ENCODE results near the gene TRUB2. TPM values are rescaled to one million over a fixed set of nuclear protein-coding genes. Genes with fewer than 3 reads are reported as not detected.
A peak's percentile ranks its signal among the peaks of the same experiment; 100 is the strongest.

Gene TRUB2
- total and polyA plus RNA-seq, 2 of the 13 experiments (the other 11 are each of a cell fraction or from before 2014, with no cell fraction given), result 22.3 to 41.2 TPM

DNA sequence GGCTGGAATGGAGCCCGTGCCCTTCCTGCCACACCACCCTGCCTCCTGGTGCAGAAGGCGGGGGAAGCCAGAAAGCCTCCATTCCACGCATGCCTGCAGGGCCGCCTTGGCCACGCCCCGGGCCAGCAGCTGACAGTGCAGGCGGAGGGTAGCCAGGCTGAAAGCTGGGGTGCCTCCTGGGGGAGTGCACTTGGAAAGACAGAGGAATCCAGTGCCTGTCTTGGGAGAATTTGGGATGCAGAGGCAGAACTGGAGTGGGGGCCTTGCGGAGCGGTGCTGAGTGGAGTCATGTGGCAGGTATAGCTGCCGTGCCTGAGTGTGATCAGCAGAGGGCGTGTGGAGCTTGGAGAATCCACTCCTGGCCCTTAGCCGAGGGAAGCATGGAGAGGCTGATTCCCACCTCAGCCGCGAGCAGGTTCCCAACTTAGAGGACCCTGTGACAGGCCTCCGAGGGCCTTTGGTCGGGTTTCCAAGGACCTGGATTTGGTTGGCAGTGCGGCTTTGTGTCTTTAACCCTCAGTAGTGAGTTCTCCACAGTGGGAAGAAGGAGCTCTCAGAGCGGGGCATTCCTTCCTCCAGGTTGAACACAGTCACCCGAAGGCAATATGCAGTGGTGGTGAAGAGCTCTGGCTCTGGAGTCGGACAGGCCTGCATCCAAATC, 39.9 kb upstream of the TRUB2 start (continued):
- 0 out of 2 replicates have a peak, but pooled peaks have one; percentile 50 for TF ChIP-seq ZNF619 (CRISPR knock-in tag; IDR thresholded peaks at IDR 0.05)
- no peak for TF ChIP-seq ZNF720 (CRISPR knock-in tag; IDR thresholded peaks at IDR 0.05)
- no peak for TF ChIP-seq EZH2 (conservative IDR thresholded peaks at IDR 0.05; ENCODE audit: low read depth, low read length)
- no peak for TF ChIP-seq TAF1 (CRISPR knock-in tag; IDR thresholded peaks at IDR 0.05)
- TF ChIP-seq ZNF367 (CRISPR knock-in tag; IDR thresholded peaks at IDR 0.05; ENCODE audit: borderline replicate concordance), result no peak
- TF ChIP-seq ZNF331 (CRISPR knock-in tag; IDR thresholded peaks at IDR 0.05), result peak; percentile 17; the same call in 1 of the 2 replicates
- TF ChIP-seq NFIB (CRISPR knock-in tag; IDR thresholded peaks at IDR 0.05; ENCODE audit: borderline replicate concordance), result no peak
- no peak for TF ChIP-seq SP1 (IDR thresholded peaks at IDR 0.05)
- TF ChIP-seq SP1 (CRISPR knock-in tag; IDR thresholded peaks at IDR 0.05), result 0 out of 2 replicates have a peak, but pooled peaks have one; percentile 46
- TF ChIP-seq ONECUT2 (CRISPR knock-in tag; IDR thresholded peaks at IDR 0.05), result no peak
- TF ChIP-seq, protein P1, sequence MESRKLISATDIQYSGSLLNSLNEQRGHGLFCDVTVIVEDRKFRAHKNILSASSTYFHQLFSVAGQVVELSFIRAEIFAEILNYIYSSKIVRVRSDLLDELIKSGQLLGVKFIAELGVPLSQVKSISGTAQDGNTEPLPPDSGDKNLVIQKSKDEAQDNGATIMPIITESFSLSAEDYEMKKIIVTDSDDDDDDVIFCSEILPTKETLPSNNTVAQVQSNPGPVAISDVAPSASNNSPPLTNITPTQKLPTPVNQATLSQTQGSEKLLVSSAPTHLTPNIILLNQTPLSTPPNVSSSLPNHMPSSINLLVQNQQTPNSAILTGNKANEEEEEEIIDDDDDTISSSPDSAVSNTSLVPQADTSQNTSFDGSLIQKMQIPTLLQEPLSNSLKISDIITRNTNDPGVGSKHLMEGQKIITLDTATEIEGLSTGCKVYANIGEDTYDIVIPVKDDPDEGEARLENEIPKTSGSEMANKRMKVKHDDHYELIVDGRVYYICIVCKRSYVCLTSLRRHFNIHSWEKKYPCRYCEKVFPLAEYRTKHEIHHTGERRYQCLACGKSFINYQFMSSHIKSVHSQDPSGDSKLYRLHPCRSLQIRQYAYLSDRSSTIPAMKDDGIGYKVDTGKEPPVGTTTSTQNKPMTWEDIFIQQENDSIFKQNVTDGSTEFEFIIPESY (CRISPR knock-in tag; IDR thresholded peaks at IDR 0.05), result no peak
- no peak for TF ChIP-seq ZMYM4 (CRISPR knock-in tag; IDR thresholded peaks at IDR 0.05)
- TF ChIP-seq, protein P2, sequence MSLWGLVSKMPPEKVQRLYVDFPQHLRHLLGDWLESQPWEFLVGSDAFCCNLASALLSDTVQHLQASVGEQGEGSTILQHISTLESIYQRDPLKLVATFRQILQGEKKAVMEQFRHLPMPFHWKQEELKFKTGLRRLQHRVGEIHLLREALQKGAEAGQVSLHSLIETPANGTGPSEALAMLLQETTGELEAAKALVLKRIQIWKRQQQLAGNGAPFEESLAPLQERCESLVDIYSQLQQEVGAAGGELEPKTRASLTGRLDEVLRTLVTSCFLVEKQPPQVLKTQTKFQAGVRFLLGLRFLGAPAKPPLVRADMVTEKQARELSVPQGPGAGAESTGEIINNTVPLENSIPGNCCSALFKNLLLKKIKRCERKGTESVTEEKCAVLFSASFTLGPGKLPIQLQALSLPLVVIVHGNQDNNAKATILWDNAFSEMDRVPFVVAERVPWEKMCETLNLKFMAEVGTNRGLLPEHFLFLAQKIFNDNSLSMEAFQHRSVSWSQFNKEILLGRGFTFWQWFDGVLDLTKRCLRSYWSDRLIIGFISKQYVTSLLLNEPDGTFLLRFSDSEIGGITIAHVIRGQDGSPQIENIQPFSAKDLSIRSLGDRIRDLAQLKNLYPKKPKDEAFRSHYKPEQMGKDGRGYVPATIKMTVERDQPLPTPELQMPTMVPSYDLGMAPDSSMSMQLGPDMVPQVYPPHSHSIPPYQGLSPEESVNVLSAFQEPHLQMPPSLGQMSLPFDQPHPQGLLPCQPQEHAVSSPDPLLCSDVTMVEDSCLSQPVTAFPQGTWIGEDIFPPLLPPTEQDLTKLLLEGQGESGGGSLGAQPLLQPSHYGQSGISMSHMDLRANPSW (CRISPR knock-in tag; IDR thresholded peaks at IDR 0.05; ENCODE audit: borderline replicate concordance), result 0 out of 2 replicates have a peak, but pooled peaks have one; percentile 31
- peak; percentile 93 for TF ChIP-seq RAD21 (CRISPR knock-in tag; IDR thresholded peaks at IDR 0.05)
- peak; percentile 62; the same call in 1 of the 2 replicates for TF ChIP-seq KDM5B (CRISPR knock-in tag; IDR thresholded peaks at IDR 0.05; ENCODE audit: borderline replicate concordance)
- TF ChIP-seq, protein P3, sequence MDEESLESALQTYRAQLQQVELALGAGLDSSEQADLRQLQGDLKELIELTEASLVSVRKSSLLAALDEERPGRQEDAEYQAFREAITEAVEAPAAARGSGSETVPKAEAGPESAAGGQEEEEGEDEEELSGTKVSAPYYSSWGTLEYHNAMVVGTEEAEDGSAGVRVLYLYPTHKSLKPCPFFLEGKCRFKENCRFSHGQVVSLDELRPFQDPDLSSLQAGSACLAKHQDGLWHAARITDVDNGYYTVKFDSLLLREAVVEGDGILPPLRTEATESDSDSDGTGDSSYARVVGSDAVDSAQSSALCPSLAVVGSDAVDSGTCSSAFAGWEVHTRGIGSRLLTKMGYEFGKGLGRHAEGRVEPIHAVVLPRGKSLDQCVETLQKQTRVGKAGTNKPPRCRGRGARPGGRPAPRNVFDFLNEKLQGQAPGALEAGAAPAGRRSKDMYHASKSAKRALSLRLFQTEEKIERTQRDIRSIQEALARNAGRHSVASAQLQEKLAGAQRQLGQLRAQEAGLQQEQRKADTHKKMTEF (CRISPR knock-in tag; IDR thresholded peaks at IDR 0.05), result peak; percentile 58; the same call in 1 of the 2 replicates
- TF ChIP-seq, protein P4, sequence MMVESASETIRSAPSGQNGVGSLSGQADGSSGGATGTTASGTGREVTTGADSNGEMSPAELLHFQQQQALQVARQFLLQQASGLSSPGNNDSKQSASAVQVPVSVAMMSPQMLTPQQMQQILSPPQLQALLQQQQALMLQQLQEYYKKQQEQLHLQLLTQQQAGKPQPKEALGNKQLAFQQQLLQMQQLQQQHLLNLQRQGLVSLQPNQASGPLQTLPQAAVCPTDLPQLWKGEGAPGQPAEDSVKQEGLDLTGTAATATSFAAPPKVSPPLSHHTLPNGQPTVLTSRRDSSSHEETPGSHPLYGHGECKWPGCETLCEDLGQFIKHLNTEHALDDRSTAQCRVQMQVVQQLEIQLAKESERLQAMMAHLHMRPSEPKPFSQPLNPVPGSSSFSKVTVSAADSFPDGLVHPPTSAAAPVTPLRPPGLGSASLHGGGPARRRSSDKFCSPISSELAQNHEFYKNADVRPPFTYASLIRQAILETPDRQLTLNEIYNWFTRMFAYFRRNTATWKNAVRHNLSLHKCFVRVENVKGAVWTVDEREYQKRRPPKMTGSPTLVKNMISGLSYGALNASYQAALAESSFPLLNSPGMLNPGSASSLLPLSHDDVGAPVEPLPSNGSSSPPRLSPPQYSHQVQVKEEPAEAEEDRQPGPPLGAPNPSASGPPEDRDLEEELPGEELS (CRISPR knock-in tag; IDR thresholded peaks at IDR 0.05), result 0 out of 2 replicates have a peak, but pooled peaks have one; percentile 7
- TF ChIP-seq, protein P5, sequence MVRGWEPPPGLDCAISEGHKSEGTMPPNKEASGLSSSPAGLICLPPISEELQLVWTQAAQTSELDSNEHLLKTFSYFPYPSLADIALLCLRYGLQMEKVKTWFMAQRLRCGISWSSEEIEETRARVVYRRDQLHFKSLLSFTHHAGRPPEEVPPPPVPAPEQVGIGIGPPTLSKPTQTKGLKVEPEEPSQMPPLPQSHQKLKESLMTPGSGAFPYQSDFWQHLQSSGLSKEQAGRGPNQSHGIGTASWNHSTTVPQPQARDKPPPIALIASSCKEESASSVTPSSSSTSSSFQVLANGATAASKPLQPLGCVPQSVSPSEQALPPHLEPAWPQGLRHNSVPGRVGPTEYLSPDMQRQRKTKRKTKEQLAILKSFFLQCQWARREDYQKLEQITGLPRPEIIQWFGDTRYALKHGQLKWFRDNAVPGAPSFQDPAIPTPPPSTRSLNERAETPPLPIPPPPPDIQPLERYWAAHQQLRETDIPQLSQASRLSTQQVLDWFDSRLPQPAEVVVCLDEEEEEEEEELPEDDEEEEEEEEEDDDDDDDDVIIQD (CRISPR knock-in tag; IDR thresholded peaks at IDR 0.05; ENCODE audit: low read depth), result 0 out of 2 replicates have a peak, but pooled peaks have one; percentile 45
